Measurements from ENCODE around the gene VPS9D1. TPM values are rescaled to one million over a fixed set of nuclear protein-coding genes. Genes with fewer than 3 reads are reported as not detected.

VPS9D1 gene
- polyA plus RNA-seq, 3 donors = 12.8 to 16.8 (median 14.7) TPM

DNA sequence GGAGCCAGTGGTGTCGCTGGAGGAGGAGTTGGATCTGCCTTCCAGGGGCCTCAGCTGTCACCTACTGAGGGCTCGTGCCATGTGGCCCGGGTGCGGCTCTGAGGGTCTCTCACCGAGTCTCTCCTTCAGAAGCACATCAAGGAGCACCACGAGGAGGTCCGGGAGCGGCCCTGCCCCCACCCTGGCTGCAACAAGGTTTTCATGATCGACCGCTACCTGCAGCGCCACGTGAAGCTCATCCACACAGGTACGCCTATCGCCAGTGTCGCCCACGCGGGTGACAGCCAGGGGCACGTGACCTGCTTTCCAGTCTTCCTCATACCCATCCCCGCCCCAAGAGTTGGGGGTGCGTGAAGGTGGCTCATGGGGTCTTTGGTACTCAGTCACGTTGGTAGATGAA, 13.1 kb upstream of the VPS9D1 start:
- no peak for DNase-seq

DNA sequence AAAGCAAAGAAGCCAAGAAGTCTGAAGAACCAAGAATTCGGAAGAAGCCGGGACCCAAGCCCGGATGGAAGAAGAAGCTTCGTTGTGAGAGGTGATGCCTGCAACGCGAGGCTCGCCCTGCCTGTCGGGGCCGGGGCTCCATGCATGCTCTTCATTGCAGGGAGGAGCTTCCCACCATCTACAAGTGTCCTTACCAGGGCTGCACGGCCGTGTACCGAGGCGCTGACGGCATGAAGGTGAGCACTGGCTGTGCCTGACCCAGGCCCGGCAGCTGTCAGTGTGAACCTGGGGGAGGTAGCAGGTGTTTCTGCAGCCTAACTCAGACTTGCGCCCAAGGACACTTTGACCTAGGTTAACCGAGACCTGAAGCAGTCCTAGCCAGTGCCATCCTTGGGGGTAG, 12.6 kb upstream of the VPS9D1 start:
- no peak for DNase-seq

DNA sequence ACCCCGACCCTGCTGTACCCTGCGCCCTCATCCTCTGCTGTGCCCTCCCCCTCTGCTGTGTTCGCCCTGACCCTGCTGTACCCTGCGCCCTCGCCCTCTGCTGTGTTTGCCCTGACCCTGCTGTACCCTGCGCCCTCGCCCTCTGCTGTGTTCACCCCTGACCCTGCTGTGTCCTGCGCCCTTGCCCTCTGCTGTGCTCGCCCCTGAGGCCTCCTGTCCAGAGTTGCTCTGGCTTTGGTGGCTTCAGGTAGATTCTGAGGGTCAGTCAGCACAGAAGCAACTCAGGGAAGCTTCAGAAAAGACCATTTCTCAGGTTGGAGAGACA, 12.2 kb upstream of the VPS9D1 start:
- DNase-seq = no peak

DNA sequence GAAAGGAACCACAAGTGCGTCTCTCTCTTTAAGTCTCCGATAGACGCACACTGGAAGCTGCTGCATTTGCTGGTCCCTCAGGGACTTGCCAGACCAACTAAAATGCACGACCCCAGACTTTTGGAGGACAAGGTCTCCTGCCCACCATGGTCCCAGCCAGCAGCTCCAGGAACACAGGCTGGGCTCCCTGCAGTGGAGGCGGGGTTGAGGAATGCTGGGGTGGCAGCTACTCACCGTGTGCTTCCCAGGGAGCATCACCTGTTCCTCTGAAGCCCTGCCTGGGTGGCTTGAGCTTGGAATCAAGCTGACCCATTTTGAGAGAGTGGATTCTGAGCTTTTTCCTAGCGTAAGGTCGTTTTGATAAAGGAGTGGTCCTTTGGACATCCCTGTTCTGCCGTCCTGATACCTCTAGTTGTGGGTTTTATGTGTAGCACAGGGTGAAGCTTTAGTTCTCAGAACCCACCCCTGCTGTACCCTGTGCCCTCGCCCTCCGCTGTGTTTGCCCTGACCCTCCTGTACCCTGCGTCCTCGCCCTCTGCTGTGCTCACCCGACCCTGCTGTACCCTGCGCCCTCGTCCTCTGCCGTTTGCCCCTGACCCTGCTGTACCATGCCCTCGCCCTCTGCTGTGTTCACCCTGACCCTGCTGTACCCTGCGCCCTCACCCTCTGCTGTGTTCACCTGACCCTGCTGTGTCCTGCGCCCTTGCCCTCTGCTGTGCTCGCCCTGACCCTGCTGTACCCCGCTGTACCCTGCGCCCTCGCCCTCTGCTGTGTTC, 11.6 kb upstream of the VPS9D1 start:
- DNase-seq = no peak

DNA sequence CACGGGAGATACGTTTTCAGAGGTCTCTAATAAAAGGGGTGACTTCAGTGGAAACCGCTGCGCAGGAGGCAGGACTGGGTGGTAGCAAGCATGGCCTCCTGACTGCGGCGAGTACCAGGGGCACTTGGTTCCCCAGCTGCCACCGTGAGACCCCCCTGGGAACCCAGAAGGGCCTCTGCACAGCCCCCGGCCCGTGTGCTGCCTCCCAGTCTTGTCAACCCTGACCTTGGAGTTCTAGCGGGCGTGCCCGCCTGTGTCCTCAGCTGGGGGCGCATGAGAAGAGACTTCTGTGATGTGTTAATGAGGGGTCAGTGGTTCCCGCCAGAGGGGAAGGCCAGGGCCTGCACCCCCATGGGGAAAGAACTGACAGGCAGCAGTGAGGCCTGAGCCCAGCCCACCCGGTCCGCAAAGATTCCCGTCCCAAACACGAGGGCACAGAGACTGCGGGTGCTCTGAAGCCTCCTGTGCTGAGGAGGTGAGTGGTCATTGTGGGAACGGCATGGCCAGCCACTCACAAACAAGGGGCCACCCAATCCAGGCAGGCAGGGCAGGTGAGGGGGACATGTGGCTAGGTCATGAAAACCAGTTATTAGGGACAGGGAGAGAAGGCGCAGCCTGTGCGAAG, 10.0 kb upstream of the VPS9D1 start:
- no peak for DNase-seq

DNA sequence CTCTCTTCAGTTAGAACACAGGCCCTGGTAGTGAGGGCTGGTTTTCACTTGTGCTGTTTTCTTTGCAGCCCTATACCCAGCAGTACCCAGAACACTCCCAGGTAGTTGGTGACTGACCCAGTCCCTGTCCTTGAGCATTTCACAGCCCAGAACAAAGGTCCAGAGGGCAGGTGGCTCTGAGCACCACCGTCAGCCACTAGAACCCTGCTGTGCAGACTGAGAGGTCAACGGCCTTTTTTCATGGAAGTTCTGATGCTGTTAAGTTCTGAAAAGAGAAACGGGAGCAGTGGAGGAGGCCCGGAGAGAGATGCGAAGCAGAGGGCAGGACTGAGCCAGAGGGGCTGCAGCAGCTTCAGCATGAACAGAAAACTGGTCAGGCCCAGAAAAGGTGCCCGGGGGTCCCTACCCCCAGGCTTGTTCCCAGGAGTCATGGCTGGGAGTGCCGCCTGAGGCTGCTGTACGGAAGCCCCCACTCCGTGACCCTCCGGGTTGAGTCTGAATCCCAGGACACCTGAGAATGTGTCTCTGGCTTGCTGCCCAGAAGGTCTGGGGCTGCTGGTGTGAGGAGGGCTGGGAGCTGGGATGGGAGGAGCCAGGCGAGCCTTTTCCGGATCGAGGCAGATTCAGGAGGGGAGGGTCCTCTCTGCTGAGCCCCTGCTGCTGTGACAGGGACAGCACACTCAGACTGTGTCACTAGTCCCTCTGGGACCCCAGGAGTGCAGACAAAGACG, 9.3 kb upstream of the VPS9D1 start:
- DNase-seq = peak; percentile 12

DNA sequence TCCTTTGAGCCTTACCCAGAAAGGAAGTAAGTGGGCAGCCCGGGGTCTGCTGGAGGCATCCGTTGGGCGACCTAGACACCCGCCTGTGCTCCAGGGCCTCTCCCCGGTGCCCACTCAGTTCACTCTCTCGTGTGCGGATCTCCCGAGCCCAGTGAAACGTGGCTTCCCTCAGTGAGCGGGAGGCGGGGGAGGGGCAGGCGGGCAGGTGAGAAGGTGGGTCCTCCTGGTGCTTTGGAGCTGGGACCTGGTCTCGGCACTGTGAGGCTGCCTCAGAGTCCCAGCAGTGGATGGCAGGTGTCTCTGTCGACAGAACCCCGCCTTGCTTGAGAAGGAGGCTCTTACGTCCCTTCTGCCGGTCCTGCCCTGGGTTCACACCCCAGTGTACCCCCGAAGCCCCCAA, 8.6 kb upstream of the VPS9D1 start:
- no peak for DNase-seq

DNA sequence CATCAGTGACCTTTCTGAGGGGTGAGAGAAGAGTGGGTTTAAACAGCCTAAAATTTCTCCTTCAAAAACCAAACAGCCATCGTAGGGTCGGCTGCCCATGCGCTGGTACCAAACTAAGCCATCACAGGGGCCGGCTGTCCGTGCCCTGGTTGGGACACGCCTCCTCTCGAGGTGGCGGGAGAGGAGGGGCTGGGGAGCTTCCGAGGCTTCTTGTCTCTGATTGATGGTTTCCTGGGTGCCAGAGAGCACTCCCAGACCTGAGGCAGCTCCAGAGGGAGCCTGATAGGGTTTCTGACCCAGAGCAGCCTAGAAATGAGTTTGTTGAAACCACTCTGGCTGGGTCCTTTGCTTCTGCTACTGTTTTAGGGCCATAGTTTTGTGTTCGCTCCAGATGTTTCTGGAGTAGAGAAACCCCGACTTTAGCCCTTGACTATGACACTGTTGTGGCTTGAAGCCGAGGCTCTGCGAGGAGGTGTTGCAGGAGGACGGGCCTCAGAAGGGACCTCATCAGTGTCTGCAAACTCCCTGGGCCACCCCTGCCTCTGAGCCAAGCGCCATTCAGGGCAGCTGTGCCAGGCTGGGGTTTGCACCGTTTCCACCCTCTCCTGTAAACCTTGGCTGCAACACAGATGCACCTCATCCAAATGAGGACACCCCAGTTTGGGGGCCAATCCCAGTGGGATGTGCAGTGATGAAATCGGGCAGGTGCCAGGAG, 6.9 kb upstream of the VPS9D1 start:
- no peak for DNase-seq

DNA sequence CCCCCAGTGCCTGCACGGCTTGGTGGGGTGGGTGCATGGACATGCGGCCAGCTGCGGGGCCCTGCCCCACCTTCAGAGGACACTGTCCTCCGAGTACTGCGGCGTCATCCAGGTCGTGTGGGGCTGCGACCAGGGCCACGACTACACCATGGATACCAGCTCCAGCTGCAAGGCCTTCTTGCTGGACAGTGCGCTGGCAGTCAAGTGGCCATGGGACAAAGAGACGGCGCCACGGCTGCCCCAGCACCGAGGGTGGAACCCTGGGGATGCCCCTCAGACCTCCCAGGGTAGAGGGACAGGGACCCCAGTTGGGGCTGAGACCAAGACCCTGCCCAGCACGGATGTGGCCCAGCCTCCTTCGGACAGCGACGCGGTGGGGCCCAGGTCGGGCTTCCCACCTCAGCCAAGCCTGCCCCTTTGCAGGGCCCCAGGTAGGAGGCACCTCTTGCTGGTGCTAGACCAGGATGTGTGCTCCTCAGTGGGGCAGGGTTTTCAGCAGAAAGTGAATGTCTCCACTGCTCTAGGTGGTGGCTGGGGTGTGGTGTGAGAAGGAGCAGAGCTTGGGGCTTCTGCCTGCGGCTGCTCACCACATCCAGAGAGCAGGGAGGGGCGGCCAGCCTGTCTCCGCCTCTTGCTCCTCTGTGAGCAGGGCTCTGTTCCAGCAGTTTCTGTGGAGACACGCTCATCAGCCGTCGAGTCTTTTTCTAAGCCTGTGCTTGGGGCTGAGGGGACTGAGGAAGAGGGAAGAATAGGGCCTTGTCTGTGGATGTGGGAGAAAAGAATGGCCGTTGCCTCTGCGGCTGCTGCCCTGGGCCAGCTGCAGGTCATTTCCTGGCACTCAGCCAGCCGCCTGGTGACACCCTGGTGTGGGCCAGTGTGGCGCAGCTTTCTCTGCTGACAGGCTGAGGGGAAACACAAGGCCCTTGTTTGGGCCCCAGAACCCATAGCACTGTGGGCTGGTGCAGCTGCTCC, 2.9 kb upstream of the VPS9D1 start:
- DNase-seq = no peak

DNA sequence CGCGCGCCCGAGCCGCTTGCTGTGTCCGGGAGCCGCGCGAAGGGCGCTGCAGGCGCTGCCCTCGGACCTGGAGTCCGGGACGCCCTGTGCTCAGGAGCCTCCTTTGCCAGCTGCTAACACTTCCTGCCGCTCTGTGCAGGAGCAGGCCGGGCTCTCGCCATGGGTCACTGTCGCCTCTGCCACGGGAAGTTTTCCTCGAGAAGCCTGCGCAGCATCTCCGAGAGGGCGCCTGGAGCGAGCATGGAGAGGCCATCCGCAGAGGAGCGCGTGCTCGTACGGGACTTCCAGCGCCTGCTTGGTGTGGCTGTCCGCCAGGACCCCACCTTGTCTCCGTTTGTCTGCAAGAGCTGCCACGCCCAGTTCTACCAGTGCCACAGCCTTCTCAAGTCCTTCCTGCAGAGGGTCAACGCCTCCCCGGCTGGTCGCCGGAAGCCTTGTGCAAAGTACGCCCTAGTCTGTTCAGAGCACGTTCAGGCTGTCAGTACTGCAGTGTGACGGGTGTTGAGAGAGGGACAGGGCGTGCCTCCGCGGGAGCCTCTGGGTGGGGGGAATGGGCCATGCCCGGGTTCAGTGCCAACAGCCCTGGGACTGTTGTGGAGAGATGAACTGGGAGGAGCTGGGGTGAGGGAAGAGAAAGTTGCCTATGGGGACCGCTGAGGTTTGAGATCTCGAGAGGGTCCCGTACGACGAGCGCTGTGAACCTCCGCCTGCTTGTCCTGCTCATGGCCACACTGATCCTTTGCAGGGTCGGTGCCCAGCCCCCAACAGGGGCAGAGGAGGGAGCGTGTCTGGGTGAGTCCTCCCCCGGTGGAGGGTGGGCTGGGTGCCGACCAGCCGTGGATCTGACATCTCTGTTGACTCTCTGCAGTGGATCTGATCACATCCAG, 1.9 kb upstream of the VPS9D1 start:
- peak; percentile 14 for DNase-seq

DNA sequence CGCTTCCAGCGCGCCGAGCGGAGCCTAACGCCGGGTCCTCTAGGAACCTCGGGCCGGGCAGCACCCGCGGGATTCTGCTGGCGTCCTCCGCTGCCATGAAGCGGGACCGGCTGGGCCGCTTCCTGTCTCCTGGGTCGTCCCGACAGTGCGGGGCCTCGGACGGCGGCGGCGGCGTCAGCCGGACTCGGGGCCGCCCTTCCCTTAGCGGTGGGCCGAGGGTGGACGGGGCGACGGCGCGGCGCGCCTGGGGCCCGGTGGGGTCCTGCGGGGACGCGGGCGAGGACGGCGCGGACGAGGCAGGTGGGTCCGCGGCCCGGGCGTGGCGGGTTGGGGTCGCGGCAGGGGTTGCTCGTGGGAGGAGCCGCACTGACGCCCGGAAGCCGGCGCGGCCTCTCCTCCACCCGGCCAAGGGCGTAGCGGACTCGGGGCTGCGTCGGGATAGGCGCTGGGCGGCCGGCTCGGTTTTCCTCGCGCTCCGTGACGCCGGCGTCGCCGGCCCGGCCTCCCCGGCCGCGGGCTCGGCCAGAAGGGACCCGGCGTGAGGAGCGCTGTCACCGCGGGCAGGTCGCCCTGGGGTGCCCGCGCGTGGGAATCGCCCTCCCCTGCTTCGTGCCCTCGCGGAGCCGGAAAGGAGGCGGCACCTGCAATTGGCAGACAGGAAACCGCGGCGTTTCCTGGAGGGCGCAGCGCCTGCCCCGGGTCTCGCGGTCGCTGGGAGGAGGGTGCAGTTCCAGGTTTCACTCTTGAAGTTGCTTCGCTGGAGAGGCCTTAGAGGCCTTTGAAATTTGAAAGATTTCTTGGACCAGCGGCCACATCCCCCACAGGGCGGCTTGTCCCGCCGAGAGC, 1.1 kb upstream of the VPS9D1 start:
- DNase-seq = peak; percentile 20

DNA sequence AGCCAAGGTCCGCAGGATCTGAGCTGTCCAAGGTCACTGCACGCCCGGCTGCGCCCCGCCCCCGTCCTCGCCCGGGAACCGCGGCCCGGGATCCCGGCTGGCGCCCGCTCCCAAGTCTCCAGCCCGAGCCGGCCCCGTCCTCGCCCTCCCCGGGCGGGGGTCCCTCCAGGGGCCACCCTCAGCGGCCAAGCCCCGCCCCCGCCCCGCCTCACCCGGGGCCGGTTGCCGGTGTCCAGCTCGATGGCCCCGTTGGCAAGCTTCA, 216 bp downstream of the VPS9D1 start:
- no peak for DNase-seq

DNA sequence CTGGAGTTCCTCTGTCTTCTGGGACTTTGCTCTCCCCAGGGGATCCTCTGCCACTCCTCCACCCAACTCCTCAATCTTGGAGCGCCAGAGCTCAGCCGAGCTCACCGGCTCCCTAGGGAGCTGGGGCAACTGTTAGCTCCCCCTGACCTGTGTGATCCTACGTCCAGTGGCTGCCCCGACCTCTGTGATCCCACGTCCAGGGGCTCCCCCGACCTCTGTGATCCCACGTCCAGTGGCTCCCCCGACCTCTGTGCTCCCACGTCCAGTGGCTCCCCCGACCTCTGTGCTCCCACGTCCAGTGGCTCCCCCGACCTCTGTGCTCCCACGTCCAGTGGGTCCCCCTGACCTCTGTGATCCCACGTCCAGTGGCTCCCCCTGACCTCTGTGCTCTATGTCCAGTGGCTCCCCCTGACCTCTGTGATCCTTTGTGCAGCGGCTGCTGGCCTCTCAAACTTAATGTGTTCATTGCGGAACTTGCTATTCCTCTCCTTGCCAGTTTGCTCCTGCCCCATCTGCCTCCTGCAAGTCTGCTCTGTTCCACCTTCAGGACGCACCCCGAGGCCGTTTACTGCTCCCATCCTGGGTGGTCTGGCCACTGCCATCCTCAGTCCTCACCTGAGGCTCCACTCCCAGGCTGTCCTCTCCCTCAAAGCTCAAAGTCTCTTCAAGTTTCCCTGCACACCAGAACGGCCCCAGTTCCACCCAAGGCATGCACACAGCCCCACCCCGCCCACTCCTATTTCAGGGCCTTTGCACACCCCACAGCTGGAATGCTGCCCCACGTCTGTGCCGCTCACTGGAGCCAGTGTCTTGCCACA, 2.8 kb downstream of the VPS9D1 start:
- no peak for DNase-seq

DNA sequence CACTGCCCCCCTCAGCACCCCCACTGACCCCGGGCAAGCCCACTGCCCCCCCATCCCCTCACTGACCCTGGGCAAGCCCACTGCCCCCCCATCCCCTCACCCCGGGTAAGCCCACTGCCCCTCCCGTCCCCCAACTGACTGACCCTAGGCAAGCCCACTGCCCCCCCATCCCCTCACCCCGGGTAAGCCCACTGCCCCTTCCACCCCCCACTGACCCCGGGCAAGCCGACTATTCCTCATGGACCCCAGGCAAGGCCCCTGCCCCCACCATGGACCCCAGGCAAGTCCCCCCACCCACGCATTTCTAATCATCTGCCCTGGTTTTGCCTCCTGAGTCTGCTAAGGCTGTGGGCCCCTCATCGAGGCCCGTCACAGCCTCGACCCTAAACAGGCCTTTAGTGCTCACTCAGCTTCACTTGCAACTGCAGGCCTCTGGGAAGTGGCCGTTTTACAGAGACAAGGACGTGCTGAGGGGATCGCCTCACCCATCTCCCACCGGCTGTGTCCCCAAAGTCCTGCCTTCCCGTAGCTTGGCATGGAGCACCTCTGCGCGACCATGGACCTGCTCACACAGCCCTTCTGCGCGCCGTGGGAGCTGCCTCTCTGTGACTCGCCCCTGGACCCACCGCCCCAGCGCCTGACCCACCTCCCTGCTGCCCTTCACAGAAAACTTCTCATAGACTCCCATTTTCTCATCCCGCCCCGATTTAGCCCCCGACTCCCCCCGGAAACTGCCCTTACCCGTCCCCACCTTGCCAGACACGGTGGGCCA, 3.6 kb downstream of the VPS9D1 start:
- DNase-seq = no peak

DNA sequence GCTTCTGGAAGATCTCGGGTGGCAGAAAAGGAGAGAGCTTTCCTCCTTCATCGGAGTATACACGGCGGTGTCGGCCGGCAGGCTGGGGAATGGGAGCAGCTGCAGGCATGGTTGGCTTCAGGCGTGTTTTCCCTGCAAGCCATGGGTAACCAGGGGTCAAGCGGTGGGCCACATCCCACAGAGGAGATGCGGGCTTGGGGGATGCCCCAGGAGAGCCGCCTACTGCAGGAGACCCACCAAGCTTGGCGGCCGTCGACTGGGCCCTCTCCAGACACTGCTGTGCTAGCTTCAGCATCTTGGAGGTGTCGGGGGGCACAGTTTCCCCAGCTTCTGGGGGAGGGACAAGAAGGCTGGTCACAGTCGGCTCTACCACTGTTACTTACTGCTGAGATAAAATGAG, 4.2 kb downstream of the VPS9D1 start:
- DNase-seq = no peak

DNA sequence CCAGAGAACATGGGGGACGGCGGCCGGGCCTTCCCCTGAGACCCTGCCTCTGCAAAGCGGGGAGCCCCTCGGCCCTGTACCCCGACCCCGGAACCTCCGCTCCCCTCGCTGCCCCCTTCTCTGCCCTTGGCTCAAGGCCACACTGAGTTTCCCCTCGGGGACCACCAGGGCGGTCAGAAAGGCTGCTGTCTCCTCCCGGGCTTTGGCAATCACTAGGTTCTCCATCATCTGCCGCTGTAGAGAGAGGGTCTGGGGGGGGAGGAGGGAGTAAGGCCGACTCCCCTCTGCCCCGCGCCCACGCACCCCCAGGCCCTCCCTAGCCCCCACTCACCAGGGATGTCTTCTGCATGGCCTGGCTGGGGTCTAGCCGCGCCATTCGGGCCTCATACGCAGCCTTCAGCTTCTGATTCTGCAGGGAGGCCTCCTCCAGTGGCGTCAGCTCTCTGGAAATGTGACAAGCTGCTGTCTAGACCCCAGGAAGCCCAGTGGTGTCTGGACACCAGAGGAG, 8.4 kb downstream of the VPS9D1 start:
- no peak for DNase-seq

DNA sequence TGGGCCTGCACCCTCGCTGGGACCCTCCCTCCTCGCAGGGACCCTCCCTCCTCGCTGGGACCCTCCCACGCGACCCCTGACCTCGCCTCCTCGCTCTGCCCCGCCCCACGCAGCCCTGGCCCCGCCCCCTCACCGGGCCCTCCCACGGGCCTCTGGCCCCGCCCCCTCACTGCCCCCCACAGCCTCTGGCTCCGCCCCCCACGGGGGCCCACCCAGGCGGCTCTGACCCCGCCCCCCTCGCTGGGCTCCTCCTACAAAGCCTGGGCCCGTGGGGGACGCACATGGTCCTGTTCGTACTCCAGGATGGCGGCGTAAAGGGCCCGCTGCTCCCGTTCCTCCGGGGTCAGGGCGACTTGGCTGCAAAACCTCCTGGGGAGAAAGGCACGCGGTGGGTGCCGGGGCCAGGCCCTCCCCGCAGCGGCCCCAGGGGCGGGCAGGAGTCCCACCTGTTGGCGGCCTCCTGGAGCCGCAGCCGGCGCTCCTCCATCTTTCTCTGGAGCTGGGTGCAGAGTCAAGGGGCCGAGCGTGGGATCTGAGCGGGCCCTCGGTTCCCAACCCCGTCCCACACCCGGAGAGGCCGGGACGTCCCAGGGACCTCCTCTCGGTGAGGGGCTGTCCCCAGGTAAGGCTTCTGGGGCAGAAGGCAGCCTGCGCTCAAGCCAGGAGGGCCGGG, 9.0 kb downstream of the VPS9D1 start:
- DNase-seq = no peak

Data from renal pelvis (tissue), 4 donors.